ENCODE measurements around the gene GID4.

DNA sequence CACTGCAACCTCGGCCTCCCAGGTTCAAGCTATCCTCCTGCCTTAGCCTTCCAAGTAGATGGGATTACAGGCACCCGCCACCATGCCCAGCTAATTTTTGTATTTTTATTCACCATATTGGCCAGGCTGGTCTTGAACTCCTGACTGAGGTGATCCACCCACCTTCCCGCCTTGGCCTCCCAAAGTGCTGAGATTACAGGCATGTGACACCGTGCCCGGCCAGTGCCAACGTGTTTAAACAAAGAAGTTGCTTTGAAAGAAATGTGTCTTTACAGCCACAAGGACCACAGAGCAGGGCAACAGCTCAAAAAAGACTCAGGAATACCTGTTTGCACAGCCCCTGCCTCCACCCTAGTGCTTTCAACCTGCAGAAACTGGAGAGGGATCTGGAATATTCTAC lies 25.2 kb upstream of the GID4 start:
- TF ChIP-seq, protein P1, sequence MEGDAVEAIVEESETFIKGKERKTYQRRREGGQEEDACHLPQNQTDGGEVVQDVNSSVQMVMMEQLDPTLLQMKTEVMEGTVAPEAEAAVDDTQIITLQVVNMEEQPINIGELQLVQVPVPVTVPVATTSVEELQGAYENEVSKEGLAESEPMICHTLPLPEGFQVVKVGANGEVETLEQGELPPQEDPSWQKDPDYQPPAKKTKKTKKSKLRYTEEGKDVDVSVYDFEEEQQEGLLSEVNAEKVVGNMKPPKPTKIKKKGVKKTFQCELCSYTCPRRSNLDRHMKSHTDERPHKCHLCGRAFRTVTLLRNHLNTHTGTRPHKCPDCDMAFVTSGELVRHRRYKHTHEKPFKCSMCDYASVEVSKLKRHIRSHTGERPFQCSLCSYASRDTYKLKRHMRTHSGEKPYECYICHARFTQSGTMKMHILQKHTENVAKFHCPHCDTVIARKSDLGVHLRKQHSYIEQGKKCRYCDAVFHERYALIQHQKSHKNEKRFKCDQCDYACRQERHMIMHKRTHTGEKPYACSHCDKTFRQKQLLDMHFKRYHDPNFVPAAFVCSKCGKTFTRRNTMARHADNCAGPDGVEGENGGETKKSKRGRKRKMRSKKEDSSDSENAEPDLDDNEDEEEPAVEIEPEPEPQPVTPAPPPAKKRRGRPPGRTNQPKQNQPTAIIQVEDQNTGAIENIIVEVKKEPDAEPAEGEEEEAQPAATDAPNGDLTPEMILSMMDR (IDR thresholded peaks at IDR 0.05) = no peak
- no peak for TF ChIP-seq POLR2AphosphoS5 (IDR thresholded peaks at IDR 0.05)
- TF ChIP-seq POLR2A (IDR thresholded peaks at IDR 0.05) = no peak
